HEK293 (cell line): ENCODE data around the gene ZBTB18.

Experiments used
- CTCF ChIA-PET: fragments of 350-600 bp; formaldehyde crosslinking; extraction: SDS; loops from one replicate; lab custom pipeline; 2021; ENCODE audit warnings: antibody characterized with exemption; lab: Yijun Ruan, JAX
- POLR2A ChIA-PET: fragments of 300-600 bp; formaldehyde crosslinking; extraction: SDS; loops from one replicate; lab custom pipeline; 2020; ENCODE audit warnings: antibody characterized with exemption, inconsistent platforms; lab: Yijun Ruan, JAX
- H3K27ac ChIP-seq: fragments of 200-500 bp; sonication (Bioruptor generic); 2 replicates; pipeline ENCODE4 v1.5.1; 2014; ENCODE audit warnings: low read depth, low read length, control low read depth, inconsistent platforms; ENCODE audit errors: extremely low read depth
- H3K36me3 ChIP-seq, 2 experiments: fragments of 200-500 bp in 1 of 2; sonication (Bioruptor generic) in 1 of 2; 1 replicate in 1 of 2; 2 replicates in 1 of 2; pipeline ENCODE4 v1.5.1; 2014 to 2017; ENCODE audit warnings: inconsistent platforms in 2 of 2, low read length in 2 of 2; ENCODE audit not compliant: control insufficient read depth in 2 of 2, insufficient read depth in 1 of 2
- H3K4me1 ChIP-seq: fragments of 200-500 bp; sonication (Bioruptor generic); 2 replicates; pipeline ENCODE4 v1.5.1; 2014; ENCODE audit warnings: mild to moderate bottlenecking, low read length, inconsistent platforms; ENCODE audit not compliant: control insufficient read depth, insufficient read depth
- H3K4me3 ChIP-seq: 2 replicates; pipeline ENCODE4 v1.5.1; 2011; ENCODE audit warnings: low read depth, mild to moderate bottlenecking, control low read depth, low read length, moderate library complexity
- H3K9me3 ChIP-seq: fragments of 200-500 bp; sonication (Bioruptor generic); 2 replicates; pipeline ENCODE4 v1.5.1; 2014; ENCODE audit warnings: low read depth, low read length, inconsistent platforms; ENCODE audit not compliant: control insufficient read depth, insufficient read depth
- EGR2 ChIP-seq: fragments of 450-650 bp; formaldehyde crosslinking; IDR thresholded peaks from 2 replicates; pipeline ENCODE4 v1.5.1; 2016; ENCODE audit warnings: low read depth, missing biosample characterization, missing genetic modification characterization
- SCRT2 ChIP-seq: fragments of 450-650 bp; formaldehyde crosslinking; IDR thresholded peaks from 2 replicates; pipeline ENCODE4 v1.5.1; 2016; ENCODE audit warnings: missing biosample characterization, missing genetic modification characterization
- SP3 ChIP-seq: fragments of 450-650 bp; formaldehyde crosslinking; IDR thresholded peaks from 2 replicates; pipeline ENCODE4 v1.5.1; 2016; ENCODE audit warnings: missing biosample characterization, missing genetic modification characterization
- YY2 ChIP-seq: fragments of 450-650 bp; formaldehyde crosslinking; IDR thresholded peaks from 2 replicates; pipeline ENCODE4 v1.5.1; 2016; ENCODE audit warnings: missing biosample characterization, missing genetic modification characterization
- ZFP41 ChIP-seq: fragments of 450-650 bp; formaldehyde crosslinking; IDR thresholded peaks from 2 replicates; pipeline ENCODE4 v1.5.1; 2016; ENCODE audit warnings: missing biosample characterization, missing genetic modification characterization, borderline replicate concordance
- ZFP69B ChIP-seq: fragments of 450-650 bp; formaldehyde crosslinking; IDR thresholded peaks from 2 replicates; pipeline ENCODE4 v1.5.1; 2016; ENCODE audit warnings: missing biosample characterization, missing genetic modification characterization
- ZNF155 ChIP-seq: fragments of 450-650 bp; formaldehyde crosslinking; IDR thresholded peaks from 2 replicates; pipeline ENCODE4 v1.5.1; 2016; ENCODE audit warnings: missing biosample characterization, missing genetic modification characterization
- ZNF202 ChIP-seq: fragments of 450-650 bp; formaldehyde crosslinking; IDR thresholded peaks from 2 replicates; pipeline ENCODE4 v1.5.1; 2016; ENCODE audit warnings: missing biosample characterization, missing genetic modification characterization, borderline replicate concordance
- ZNF221 ChIP-seq: fragments of 450-650 bp; formaldehyde crosslinking; IDR thresholded peaks from 2 replicates; pipeline ENCODE4 v1.5.1; 2017; ENCODE audit warnings: missing biosample characterization, missing genetic modification characterization, borderline replicate concordance
- ZNF274 ChIP-seq, 2 experiments: fragments of 200-500 bp in 1 of 2; fragments of 450-650 bp in 1 of 2; sonication (Bioruptor generic) in 1 of 2; formaldehyde crosslinking in 1 of 2; IDR thresholded peaks; 2 replicates each; pipeline versions ENCODE4 v1.5.1 to v1.6.1; 2014 to 2016; ENCODE audit warnings: borderline replicate concordance in 1 of 2, inconsistent platforms in 1 of 2, low read length in 1 of 2, missing biosample characterization in 1 of 2, missing genetic modification characterization in 1 of 2
- ZNF311 ChIP-seq: fragments of 450-650 bp; formaldehyde crosslinking; IDR thresholded peaks from 2 replicates; pipeline ENCODE4 v1.5.1; 2017; ENCODE audit warnings: missing biosample characterization, missing genetic modification characterization, borderline replicate concordance
- ZNF366 ChIP-seq: fragments of 450-650 bp; formaldehyde crosslinking; conservative IDR thresholded peaks from 2 replicates; pipeline ENCODE4 v1.5.1; 2016; ENCODE audit warnings: missing biosample characterization, missing genetic modification characterization
- ZNF629 ChIP-seq: fragments of 450-650 bp; formaldehyde crosslinking; IDR thresholded peaks from 2 replicates; pipeline ENCODE4 v1.5.1; 2017; ENCODE audit warnings: missing biosample characterization, missing genetic modification characterization
- ZNF76 ChIP-seq: fragments of 450-650 bp; formaldehyde crosslinking; IDR thresholded peaks from 2 replicates; pipeline ENCODE4; 2016; ENCODE audit warnings: low read depth, missing biosample characterization, missing genetic modification characterization, borderline replicate concordance
- ZNF768 ChIP-seq: fragments of 450-650 bp; formaldehyde crosslinking; IDR thresholded peaks from 2 replicates; pipeline ENCODE4 v1.5.1; 2018; ENCODE audit warnings: missing biosample characterization, mild to moderate bottlenecking, missing genetic modification characterization
- ZNF776 ChIP-seq: fragments of 450-650 bp; formaldehyde crosslinking; IDR thresholded peaks from 2 replicates; pipeline ENCODE4 v1.5.0; 2017; ENCODE audit warnings: missing biosample characterization, missing genetic modification characterization, borderline replicate concordance
- ZNF777 ChIP-seq: fragments of 450-650 bp; formaldehyde crosslinking; IDR thresholded peaks from 2 replicates; pipeline ENCODE4 v1.5.1; 2017; ENCODE audit warnings: missing biosample characterization, missing genetic modification characterization, borderline replicate concordance
- ZSCAN23 ChIP-seq: fragments of 450-650 bp; formaldehyde crosslinking; IDR thresholded peaks from 2 replicates; pipeline ENCODE4 v1.5.1; 2016; ENCODE audit warnings: missing biosample characterization, missing genetic modification characterization
- TF ChIP-seq, protein P1 (sequence below): fragments of 450-650 bp; formaldehyde crosslinking; conservative IDR thresholded peaks from 2 replicates; pipeline ENCODE4 v1.5.1; 2016; ENCODE audit warnings: low read depth, missing biosample characterization, missing genetic modification characterization
- TF ChIP-seq, protein P2 (sequence below): fragments of 450-650 bp; formaldehyde crosslinking; IDR thresholded peaks from 2 replicates; pipeline ENCODE4 v1.5.1; 2016; ENCODE audit warnings: missing biosample characterization, missing genetic modification characterization
- TF ChIP-seq, protein P3 (sequence below): fragments of 450-650 bp; IDR thresholded peaks from 2 replicates; pipeline ENCODE4 v1.5.1; 2018; ENCODE audit warnings: missing biosample characterization, mild to moderate bottlenecking, missing genetic modification characterization
- TF ChIP-seq, protein P4 (sequence below): fragments of 450-650 bp; formaldehyde crosslinking; IDR thresholded peaks from 2 replicates; pipeline ENCODE4 v1.5.1; 2016; ENCODE audit warnings: missing biosample characterization, missing genetic modification characterization

ZBTB18 gene

DNA sequence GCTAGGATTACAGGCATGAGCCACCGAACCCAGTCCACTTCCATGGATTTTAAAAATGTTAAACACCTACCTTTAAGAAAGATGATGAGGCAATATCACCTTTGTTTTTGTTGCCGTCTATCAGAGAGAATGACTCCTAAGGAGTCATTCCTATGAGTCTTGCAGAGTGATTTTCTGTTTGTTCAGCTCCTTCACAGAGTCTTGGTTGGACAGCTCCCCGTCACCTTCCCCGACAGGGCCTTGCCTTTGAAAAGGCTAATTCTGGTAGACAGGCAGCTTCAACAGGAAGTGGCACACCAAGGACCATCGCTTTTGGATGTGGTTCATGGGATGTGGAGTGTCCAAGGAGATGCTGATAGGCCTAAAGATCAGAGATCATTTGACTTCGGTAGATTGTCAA is 17.5 kb downstream of the ZBTB18 start:
- Histone ChIP-seq H3K4me3 (no peak overlapping the region), H3K36me3 (no peaks in the 10 kb centered on the region), H3K4me1 (no peaks in the 10 kb centered on the region), H3K9me3 (no peaks in the 10 kb centered on the region), H3K27ac (no peak overlapping the region)
- TF ChIP-seq ZNF202 (tag by site-specific recombination) (no peak), ZSCAN23 (tag by site-specific recombination) (no peak)
- TF ChIP-seq, protein P1, sequence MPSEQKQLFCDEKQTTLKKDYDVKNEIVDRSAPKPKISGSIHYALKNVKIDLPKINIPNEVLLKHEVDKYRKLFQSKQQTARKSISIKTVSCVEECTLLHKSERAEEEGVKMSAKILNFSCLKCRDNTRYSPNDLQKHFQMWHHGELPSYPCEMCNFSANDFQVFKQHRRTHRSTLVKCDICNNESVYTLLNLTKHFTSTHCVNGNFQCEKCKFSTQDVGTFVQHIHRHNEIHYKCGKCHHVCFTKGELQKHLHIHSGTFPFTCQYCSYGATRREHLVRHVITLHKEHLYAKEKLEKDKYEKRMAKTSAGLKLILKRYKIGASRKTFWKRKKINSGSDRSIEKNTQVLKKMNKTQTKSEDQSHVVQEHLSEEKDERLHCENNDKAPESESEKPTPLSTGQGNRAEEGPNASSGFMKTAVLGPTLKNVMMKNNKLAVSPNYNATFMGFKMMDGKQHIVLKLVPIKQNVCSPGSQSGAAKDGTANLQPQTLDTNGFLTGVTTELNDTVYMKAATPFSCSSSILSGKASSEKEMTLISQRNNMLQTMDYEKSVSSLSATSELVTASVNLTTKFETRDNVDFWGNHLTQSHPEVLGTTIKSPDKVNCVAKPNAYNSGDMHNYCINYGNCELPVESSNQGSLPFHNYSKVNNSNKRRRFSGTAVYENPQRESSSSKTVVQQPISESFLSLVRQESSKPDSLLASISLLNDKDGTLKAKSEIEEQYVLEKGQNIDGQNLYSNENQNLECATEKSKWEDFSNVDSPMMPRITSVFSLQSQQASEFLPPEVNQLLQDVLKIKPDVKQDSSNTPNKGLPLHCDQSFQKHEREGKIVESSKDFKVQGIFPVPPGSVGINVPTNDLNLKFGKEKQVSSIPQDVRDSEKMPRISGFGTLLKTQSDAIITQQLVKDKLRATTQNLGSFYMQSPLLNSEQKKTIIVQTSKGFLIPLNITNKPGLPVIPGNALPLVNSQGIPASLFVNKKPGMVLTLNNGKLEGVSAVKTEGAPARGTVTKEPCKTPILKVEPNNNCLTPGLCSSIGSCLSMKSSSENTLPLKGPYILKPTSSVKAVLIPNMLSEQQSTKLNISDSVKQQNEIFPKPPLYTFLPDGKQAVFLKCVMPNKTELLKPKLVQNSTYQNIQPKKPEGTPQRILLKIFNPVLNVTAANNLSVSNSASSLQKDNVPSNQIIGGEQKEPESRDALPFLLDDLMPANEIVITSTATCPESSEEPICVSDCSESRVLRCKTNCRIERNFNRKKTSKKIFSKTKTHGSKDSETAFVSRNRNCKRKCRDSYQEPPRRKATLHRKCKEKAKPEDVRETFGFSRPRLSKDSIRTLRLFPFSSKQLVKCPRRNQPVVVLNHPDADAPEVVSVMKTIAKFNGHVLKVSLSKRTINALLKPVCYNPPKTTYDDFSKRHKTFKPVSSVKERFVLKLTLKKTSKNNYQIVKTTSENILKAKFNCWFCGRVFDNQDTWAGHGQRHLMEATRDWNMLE (tag by site-specific recombination): no peak
- TF ChIP-seq, protein P2, sequence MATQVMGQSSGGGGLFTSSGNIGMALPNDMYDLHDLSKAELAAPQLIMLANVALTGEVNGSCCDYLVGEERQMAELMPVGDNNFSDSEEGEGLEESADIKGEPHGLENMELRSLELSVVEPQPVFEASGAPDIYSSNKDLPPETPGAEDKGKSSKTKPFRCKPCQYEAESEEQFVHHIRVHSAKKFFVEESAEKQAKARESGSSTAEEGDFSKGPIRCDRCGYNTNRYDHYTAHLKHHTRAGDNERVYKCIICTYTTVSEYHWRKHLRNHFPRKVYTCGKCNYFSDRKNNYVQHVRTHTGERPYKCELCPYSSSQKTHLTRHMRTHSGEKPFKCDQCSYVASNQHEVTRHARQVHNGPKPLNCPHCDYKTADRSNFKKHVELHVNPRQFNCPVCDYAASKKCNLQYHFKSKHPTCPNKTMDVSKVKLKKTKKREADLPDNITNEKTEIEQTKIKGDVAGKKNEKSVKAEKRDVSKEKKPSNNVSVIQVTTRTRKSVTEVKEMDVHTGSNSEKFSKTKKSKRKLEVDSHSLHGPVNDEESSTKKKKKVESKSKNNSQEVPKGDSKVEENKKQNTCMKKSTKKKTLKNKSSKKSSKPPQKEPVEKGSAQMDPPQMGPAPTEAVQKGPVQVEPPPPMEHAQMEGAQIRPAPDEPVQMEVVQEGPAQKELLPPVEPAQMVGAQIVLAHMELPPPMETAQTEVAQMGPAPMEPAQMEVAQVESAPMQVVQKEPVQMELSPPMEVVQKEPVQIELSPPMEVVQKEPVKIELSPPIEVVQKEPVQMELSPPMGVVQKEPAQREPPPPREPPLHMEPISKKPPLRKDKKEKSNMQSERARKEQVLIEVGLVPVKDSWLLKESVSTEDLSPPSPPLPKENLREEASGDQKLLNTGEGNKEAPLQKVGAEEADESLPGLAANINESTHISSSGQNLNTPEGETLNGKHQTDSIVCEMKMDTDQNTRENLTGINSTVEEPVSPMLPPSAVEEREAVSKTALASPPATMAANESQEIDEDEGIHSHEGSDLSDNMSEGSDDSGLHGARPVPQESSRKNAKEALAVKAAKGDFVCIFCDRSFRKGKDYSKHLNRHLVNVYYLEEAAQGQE (tag by site-specific recombination): peak; percentile 89
- POLR2A ChIA-PET: no interaction called here
- CTCF ChIA-PET: no interaction called here

DNA sequence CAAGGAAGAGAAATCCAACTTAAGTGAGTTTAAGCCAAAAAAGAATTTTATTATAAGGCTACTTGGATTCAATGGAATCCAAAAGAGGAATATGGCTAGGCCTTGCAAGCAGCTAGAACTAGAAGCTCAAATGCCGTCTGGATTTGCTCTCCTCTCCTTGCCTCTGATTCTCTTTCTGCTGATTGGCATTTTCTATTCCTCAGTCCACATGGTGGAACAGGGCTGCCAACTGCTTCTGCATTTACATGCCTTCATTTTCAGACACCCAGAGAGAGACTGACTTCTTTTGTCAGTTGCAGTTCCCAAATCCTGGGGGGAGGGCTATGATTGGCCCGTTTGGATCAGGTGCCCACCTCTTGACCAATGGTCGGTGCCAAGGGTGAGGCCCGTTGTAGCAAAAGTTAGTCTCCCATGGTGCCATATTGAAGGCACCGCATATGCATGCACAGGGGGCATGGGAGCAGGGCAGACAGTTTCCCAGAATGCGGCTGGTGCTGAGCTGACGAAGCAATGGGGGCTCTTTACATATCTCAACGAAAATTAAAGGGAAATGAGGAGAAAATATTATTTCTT is 18.3 kb downstream of the ZBTB18 start:
- Histone ChIP-seq H3K36me3 (no peaks in the 10 kb centered on the region), H3K4me1 (no peaks in the 10 kb centered on the region; the same call in 1 of the 2 replicates), H3K9me3 (no peaks in the 10 kb centered on the region), H3K4me3 (no peak overlapping the region), H3K27ac (no peak overlapping the region)
- POLR2A ChIA-PET: no interaction called here
- CTCF ChIA-PET: interaction anchor here (0.5 kb wide), 1 partner anchor 17 kb away, joined by 4 read pairs; no protein-coding TSS in a partner anchor
- TF ChIP-seq, protein P3, sequence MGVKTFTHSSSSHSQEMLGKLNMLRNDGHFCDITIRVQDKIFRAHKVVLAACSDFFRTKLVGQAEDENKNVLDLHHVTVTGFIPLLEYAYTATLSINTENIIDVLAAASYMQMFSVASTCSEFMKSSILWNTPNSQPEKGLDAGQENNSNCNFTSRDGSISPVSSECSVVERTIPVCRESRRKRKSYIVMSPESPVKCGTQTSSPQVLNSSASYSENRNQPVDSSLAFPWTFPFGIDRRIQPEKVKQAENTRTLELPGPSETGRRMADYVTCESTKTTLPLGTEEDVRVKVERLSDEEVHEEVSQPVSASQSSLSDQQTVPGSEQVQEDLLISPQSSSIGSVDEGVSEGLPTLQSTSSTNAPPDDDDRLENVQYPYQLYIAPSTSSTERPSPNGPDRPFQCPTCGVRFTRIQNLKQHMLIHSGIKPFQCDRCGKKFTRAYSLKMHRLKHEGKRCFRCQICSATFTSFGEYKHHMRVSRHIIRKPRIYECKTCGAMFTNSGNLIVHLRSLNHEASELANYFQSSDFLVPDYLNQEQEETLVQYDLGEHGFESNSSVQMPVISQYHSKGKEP: no peak
- no peak for TF ChIP-seq ZNF274 (IDR thresholded peaks at IDR 0.05; ENCODE audit: low read length)
- TF ChIP-seq ZNF274 (tag by site-specific recombination; IDR thresholded peaks at IDR 0.05; ENCODE audit: borderline replicate concordance): no peak
- no peak for TF ChIP-seq ZNF776 (tag by site-specific recombination)
- no peak for TF ChIP-seq ZNF366 (tag by site-specific recombination)
- no peak for TF ChIP-seq ZNF629 (tag by site-specific recombination)
- TF ChIP-seq ZNF221 (tag by site-specific recombination): no peak
- no peak for TF ChIP-seq ZNF155 (tag by site-specific recombination)
- TF ChIP-seq ZNF777: no peak
- TF ChIP-seq ZNF76 (tag by site-specific recombination): no peak
- no peak for TF ChIP-seq ZFP41 (tag by site-specific recombination)
- TF ChIP-seq ZNF311: no peak
- TF ChIP-seq SP3: no peak
- TF ChIP-seq ZNF768: no peak
- TF ChIP-seq, protein P4, sequence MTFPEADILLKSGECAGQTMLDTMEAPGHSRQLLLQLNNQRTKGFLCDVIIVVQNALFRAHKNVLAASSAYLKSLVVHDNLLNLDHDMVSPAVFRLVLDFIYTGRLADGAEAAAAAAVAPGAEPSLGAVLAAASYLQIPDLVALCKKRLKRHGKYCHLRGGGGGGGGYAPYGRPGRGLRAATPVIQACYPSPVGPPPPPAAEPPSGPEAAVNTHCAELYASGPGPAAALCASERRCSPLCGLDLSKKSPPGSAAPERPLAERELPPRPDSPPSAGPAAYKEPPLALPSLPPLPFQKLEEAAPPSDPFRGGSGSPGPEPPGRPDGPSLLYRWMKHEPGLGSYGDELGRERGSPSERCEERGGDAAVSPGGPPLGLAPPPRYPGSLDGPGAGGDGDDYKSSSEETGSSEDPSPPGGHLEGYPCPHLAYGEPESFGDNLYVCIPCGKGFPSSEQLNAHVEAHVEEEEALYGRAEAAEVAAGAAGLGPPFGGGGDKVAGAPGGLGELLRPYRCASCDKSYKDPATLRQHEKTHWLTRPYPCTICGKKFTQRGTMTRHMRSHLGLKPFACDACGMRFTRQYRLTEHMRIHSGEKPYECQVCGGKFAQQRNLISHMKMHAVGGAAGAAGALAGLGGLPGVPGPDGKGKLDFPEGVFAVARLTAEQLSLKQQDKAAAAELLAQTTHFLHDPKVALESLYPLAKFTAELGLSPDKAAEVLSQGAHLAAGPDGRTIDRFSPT (tag by site-specific recombination): no peak
- no peak for TF ChIP-seq EGR2 (tag by site-specific recombination)
- TF ChIP-seq YY2 (tag by site-specific recombination): no peak
- TF ChIP-seq SCRT2: no peak
- TF ChIP-seq ZFP69B (tag by site-specific recombination): no peak
